ENCODE measurements around the gene LRRN4CL.
"Not testable (repeated sequence)": the region's sequence is repeated elsewhere in the genome, so short reads cannot be mapped to it uniquely, and the experiment has no call there.

LRRN4CL gene

DNA sequence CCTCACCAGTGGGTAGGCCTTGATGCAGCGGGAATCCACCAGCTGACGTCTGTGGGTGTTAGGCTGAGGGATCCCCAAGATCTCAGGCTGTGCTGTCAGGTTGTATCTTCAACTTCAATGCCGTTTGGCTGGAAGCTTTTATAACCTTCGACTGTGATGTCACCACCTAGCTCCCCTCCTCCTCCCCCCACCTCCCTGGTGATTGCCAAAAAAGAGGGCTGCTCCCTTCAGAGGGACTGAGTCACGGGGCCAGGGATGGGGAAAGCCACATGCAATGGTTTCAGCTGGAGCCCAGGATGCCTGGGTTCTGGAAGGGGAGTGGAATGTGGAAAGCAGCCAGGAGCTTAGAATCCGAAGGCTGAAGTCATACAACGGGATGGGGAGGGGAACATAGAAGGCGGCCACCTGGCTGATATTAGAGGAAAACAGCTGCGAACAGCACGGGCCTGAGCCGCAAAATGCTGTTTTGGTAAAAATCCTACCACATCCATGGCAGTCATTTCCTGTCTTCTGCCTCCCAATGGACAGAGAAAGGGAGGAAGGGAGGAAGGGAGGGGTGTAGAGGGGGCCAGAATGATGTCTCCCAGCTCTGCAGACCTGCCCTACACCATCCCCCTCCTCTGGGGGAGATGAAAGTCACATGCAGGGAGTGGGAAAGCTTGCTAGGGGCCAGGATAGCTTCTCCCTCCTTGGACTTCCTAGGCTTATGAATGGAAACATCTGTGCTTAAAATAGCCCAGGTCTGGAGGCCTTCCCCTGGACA, at the start of gene LRRN4CL:
LRRN4CL (minus strand) TSS at position 110 of the 763 bp plus-strand sequence. CDS start 1,022 bp downstream, outside the sequence.
- DNase-seq = no peak

DNA sequence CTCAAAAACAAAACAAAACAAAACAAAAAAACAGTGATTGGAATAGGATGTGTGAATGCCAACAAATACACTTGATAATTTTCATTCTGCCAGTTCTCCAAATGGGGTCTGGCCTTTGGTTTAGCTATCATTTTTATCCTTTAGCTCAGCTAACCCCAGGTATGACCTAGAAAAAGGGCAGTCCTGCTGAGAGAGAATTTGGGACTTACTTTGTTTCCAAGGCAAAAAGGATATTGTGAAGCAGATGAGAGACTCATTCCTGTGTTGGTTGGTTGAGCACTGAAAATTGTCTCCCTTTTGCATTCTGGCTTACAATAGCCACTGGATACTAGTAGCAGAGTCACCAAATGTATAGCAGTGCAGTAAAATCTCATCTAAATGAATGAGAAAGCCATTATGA, 47.9 kb upstream of the LRRN4CL start:
- DNase-seq = no peak

DNA sequence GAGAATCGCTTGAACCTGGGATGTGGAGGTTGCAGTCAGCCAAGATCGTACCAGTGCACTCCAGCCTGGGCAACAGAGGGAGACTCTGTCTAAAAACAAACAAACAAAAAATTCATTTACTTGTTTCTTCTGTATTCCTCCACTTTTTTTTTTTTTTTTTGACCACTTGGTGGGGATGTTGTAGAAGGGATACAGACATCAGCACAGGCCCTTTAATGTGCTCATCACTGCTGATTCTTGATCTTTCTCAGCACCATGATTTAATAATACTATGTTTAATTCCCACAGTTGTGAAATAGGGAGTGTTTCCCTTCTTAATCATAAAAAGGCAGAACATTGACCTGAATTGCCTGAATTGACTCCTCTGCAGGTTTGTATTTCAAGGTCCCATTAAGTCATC, 43.5 kb upstream of the LRRN4CL start:
- no peak for DNase-seq

DNA sequence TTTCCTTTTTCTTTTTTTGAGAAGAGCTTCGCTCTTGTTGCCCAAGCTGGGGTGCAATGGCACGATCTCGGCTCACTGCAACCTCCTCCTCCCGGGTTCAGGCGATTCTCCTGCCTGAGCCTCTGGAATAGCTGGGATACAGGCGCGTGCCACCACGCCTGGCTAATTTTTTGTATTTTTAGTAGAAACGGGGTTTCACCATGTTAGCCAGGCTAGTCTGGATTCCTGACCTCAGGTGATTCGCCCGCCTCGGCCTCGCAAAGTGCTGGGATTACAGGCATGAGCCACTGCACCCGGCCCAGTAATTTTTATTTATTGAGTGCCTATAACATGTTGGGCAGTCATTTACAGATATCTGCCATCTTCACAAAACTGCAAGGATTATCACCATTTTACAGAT, 40.7 kb upstream of the LRRN4CL start:
- not testable (repeated sequence) for DNase-seq

DNA sequence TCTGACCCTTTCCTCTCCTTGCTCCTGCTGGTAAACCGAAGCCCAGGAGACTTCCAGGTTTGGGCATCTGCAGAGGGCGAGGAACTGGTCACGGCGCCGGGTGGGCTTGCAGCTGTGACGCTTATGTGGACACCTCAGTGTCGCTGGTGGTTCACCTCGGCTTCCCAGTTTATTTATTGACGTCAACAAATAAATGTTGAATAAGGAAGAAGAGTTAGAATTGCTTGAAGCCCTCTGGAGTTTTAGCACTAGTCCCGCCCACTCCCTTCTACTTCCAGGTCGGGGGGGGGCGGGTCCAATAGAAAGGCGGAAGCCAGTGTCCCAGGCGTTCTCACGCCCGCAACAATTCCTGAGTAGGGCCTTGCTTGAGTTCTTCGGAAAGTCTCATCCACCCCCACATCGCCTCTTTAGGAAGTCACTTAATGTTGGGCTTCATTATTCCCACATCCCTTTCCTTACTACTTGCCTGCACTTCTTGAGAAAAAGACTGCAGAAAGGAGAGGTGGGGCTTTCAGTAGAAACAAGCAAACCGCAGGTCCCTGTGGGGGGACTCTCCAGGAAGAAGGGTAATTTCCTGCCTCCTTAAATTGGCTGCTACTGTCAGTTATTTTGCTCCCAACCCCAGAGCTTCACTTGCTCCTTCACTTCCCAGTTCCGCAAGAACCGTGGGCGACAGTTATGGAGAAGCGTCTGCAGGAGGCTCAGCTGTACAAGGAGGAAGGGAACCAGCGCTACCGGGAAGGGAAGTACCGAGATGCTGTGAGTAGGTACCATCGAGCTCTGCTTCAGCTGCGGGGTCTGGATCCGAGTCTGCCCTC, 39.0 kb upstream of the LRRN4CL start, which contains the start of gene TTC9C:
TTC9C (plus strand) TSS at position 316 of the 818 bp plus-strand sequence; CDS start at position 679, 363 bp downstream.
- peak; percentile 88 for DNase-seq

DNA sequence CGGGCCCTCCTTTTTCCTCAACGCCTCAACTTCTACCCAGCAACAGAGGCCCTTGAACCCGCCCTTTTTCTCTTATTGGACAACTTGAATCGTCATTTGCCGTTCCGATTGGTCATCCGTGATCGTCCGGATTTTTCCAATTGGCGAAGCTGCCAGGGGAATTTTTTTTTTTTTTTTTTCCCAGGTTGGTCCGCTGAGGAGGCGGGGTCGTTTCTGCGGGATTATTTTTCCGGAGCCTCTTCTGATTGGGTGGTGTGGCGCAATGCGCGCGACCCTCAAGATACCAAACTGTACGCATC, 38.5 kb upstream of the LRRN4CL start:
- DNase-seq = peak; percentile 100

DNA sequence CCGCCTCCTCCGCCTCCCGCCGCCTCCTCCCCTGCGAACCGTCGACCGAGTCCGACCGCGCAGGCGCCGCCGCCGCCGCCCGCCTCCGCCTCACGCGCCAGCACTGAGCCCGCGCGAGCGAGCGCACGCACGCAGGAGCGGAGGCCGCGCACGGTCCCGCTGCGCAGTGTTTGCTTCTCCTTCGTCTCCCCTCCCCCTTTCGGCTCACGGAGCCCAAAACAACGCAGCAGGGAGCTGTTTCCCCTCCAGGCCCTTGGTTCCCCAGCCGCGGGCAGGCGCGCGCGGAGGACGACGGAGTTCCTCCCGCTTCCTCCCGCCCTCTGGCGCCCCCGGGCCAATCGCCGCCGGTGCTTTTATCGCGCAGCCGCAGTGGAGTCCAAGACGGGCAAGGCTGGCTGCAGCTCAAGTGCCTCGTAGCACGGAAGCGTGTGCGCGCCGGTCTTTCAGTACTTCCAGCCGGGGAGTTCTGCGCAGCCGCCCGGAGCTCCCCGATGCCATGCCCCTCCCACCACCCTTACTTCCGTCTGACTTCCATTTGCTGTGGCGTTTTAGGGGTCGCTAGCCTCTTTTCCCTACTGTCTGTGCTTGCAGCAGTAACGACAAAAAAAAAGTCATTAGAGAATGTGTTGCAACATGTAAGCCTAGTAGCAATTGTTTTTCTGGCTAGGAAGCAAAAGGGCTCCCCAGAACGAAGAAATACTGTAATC, 38.0 kb upstream of the LRRN4CL start, which contains the start of gene HNRNPUL2:
HNRNPUL2 (minus strand) TSS at position 293 of the 707 bp plus-strand sequence. CDS start 301 bp downstream, outside the sequence.
- DNase-seq = peak; percentile 100

DNA sequence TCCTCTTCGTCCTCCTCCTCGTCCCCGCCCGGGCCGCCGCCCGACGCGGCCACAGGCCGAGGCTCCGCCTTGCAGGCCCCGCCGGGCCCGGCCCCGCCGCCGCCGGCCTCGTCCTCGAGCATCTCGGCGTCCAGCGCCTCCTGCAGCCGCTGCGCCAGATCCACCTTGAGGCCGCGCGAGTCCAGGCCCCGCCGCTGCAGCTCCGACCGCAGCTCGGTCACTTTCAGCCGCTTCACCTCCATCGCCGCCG, 37.5 kb upstream of the LRRN4CL start:
- no peak for DNase-seq

DNA sequence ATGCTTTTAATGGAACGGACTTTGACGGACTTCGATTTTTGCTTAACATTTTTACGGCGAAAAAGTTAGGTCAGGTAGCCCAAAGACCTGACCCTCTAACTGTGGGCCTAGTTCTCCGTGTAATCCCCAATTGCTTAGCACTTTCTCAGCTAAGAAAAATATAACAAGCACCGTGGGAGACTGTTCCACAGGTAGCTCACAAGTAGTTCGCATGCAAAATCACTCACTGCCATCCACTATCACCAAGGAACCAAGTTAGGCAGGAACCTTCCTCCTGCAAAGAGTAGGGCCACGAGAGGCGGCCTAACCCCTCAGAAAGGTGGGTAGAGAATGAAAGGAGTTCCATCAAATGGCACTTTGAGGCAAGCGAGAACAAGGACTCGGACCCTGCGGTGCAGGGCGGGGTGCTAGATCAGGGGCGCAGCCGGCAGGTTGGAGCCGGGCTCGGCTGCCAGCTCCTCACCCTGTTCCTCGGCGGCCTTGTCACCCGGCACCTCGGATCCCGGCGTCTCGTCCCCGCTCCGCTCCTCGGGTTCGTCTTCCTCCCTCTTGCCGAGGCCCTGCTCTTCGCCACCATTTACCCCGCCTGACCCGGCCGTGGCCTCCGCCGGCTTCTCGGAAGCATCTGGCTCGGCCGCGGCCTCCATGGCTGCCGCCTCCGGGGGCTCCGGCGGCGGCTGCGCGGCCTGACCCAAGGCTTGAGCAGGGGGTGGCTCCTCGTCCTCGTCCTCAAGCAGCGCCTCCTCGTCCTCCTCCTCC, 37.0 kb upstream of the LRRN4CL start:
- no peak for DNase-seq

DNA sequence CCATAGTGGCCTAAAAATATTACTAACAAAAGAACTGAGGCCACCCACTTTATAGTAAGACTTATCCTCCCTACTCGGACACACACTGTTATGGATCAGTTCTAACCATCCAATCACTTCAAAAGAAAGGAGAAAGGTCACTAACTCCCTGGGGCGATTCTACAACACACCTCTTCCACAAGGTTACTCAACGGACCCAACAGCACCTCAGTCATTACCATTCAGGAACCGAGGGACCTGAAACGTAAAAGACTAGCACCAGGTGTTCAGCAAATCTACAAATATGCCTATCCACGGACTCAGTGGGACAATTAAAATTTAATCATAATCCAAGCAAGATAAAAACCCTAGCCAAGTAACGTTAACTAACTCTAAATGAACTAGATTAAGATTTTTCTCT, 36.3 kb upstream of the LRRN4CL start:
- DNase-seq = peak; percentile 23

DNA sequence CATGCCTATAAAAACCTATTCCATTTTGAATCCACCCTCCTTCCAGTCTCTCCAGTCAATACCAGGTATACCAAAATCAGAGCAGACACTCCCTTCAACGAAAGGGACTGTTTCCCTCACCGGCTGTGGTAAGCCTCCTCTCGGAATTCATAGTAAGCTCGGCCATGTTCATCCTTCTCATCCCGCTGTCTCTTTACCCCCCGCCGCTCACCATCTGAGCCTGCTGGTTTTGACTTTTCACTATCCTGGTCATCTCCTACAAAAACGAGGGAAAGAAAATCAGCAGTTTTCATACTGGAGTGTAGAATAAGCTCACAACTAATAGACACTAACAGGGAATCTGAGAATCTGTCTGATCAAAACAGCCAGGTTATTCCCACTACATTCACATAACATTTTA, 34.8 kb upstream of the LRRN4CL start:
- DNase-seq = no peak

DNA sequence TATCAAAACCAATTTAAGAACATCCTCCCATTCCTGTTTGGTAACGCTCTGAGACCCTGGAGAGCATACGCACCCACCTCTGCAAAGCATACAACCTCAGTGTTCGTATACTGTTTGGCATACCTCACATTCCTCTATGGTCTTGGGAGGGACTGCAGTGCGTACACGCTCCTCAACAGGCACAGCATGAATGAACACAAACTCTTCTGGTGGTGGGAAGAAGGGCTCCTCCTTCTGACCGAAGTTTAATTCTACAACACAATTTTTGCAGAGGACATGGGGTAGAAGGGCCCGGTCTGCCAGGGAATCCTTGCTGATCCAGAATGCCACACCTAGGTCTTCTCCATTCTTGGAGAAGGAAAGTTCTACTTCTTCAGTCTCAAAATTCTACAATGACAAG, 32.7 kb upstream of the LRRN4CL start:
- DNase-seq = no peak

DNA sequence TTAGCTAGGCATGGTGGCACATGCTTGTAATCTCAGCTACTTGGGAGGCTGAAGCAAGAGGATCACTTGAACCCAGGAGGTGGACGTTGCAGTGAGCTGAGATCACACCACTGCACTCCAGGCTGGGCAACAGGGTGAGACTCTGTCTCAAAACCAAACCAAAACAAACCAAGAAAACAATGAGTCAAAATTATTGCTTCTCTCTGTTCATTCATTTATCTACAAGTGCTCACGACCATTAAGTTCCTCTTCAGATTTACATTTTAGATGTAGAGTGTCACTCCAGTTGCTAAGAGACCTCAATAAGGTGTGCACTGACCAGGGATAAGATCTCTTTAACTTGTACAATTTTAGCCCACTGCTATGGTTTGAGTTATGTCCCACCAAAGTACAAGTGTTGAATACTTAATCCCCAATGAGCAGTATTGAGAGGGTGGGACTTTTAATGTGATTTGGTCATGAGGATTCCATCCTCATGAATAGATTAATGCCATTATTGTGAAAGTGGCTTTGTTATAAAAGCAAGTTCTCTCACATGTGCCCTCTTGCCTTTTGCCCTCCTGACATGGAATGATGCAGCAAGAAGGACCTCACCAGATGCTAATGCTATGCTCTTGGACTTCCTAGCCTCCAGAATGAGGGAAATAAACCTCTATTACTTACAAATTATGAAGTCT, 30.1 kb upstream of the LRRN4CL start:
- no peak for DNase-seq

DNA sequence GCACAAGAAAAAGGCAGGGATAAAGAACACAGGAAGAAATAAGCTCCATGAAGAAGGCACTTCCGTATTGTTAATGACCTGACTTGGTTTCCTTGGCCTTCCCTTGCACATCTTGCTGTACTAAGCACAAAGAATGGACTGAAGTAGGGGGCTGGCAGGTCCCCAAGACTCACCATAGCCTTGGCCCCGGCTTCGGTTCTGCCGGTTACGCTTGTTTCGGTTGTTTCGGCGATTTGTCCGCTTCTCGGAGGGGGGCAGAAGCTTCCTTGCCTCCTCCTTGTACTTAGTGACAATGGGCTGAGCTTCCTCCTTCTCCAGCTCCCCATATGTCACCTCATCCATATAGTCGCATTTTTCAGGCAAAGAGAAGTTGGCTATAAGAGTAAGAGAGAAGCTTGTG, 27.5 kb upstream of the LRRN4CL start:
- DNase-seq = no peak

DNA sequence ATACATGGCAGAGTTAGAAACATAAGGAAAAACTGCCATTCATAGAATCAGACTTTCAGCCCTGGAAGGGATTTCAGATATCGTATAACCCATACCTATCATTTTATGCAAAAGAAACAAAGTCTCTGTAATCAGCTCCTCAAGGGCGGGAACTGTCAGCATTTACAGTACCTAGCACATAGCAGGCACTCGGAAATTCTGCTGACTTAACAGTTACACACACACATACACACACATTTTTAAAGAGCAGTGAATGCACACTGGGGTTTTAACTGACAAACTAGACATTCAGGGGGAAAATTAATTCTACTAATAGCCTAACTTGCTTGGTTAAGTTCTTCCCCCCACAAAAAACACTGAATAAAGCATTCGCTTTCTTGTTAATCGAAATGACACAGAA, 26.9 kb upstream of the LRRN4CL start:
- DNase-seq = no peak

DNA sequence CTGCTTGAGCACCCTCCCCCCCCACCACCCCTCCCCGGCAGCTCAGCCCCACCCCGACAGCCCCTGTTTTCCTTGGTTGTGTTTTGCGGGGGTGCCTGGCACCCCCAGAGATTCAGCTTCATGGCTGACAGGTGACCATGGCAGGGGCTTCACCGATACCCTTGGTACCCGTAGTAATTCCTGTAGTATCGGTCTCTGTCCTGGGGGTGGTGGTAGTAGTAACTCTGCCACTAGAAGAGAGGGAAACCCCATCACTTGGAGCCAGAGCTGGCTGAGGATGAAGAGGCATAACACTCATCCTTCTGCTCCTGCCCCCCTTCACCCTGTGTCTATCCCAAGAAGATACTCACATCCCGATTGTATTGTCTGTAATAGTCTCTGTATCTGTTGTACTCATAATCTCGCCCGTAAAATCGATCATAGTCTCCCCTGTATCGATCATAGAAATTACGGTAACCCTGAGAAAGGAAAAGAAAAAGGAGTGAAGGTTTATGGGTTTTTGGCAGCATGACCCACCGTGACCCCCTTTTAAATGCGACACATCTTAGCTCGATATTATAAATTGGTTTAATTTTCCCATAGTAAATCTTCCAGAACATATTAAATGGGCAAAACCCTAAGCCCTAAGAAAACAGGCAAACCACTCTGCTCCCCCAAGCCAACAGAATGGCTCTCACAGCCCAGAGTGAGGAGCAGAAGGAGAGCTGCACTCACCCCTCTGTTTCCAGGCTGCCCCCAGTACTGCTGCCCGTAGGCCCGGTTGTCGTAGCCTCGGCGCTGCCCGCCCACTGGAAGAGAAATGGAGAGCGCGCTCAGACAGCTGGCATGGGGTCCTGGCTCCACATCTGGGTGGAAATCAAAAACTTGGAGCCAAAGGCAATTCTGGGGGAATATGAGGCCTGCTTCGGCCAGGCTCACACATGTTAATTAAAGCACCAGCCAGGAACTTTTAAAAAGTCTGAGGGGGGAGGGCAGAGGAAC, 26.1 kb upstream of the LRRN4CL start:
- no peak for DNase-seq

DNA sequence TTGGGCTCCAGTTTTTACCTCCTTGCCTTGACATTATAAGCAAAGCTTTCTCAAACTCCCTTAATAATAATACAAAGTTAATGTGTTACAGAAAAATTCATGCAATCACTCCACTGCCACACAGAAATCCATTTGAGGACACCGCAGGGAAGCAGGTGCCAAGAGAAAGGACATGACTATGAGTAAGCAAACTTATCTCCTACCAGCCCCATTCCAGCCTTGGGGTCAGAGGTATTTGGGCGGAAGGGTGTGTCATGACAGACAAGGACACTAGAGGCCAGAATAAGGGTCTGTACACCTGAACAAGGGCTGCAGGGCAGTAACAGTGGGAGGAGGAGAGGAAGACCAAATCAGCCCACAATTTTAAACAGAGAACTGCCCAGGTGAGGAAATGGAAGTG, 24.0 kb upstream of the LRRN4CL start:
- DNase-seq = no peak

DNA sequence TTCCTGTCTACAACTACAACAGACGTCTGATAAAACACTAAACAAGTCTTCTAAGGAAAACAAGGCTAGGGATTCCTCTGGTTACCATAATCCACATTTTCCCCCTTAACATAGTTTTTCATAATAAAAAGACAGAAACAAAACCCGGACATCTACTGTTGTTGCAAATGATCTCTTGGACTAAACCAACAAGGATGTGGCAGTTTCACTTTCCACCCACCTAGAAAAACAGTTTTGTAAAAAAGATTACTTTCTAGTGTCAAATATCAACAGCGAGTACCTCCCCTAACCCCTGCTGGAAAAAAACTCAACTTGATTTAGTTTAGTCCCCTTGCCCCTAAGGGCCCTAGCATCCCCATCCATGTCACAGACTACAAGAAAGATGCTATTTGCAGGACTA, 23.5 kb upstream of the LRRN4CL start:
- no peak for DNase-seq

DNA sequence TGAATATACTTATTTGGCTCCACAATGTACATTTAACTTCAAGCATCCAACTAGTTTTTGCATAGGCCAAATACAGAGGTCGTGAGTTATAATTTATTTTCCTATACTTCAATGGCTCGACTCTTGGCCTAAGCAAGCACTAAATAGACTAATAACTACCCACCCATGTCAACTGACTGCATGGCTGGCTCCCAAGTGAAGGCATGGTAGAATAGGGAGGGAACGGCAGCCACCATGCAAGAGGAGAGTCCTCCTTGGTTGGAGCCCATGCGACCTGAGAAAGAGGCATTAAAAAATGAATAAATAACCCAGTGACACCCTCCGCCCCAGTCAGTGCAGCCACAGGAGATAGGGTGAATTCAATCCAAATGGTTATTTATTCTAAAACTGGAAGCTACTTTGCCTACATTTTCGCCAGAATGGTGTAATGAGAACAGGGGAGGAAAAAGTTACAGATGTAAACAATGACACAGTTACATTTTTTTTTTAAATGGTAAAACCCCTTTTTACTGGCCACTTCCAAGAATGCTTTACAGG, 23.0 kb upstream of the LRRN4CL start:
- no peak for DNase-seq

DNA sequence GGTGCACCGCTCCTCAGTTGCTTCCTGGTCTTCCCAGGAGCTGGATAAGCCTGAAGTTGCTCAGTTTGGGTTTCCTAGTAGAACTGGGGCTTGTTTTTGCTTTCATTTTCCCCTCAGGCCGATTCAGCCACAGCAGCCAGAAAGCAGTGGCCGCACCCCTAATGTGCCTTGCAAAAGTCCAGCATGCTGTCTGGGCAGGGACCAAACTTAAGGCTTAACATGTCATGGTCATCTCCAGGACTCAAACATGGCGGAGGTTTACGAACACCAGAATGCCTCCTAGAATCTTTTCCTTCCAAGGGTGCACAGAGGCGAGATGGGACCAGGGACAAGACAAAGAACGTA, 20.6 kb upstream of the LRRN4CL start:
- peak; percentile 74 for DNase-seq
